Stimulated activated CD4-positive, alpha-beta T cell treated with anti-CD3 and anti-CD28 coated beads, Interleukin-4, amount 100 ng/mL, for 48 hours (primary cell): ENCODE measurements around the gene ESPL1.
"Not testable (repeated sequence)": the region's sequence is repeated elsewhere in the genome, so short reads cannot be mapped to it uniquely, and the experiment has no call there.

Source experiments
- DNase-seq, 2 donors: peaks; one replicate each; pipeline ENCODE4 v3.0.0-alpha.2; 2020; ENCODE audit warnings: low read depth in 2 of 2

Gene ESPL1

DNA sequence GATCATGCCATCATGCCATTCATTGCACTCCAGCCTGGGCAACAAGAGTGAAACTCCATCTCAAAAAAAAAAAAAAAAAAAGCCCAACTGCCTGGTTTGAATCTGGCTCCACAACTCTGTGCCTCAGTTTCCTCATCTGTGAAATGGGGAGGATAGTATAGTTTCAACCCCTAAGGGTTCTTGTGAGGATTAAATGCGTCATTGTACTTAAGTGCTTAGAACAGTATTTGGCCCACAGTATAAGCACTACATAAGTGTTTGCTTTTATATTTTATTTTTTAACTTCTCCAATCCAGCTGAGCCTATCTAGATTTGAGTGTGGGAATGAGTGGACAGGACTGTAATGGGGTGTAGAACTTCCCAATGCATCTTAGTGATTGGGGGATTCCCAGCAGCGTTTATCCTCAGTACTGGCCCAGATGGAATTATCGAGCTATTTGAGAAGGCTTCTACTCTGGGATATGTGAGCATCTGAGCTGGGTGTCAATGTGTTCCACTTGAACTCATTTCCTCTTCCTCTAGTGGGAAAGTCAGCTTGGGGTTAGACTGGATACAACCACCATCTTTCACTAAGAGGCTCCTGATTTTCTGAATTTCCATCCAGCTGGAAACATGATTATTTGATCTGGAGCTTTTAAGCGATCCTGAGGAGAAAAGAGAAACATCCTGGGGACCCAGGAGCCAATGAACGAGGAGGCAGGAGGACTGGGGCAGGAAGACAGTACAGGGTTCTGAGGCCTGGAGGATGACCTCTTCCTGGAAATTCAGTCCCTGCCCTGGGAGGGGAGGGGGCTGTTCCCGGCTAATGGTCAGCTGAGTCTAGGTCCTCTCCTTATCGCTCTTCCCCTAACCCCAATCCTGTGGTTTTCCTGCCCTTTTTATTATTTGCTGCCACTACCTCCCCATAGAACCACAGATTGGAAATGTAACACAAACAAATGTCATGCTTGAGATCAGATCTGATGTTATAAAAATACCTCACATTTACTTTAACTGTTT, 9.3 kb upstream of the ESPL1 start:
- DNase-seq = no peak

DNA sequence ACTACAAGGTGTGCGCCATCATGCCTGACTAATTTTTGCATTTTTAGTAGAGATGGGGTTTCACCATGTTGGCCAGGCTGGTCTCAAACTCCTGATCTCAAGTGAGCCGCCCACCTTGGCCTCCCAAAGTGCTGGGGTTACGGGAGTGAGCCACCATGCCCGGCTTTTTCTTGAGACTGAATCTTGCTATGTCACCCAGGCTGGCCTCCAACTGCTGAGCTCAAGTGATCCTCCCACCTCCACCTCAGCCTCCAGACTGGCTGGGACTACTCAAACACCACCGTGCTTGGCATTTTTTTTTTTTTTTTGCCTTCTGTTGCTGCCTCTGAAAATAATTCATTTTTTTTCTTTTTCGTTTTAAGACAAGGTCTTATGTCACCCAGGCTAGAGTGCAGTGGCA, 8.2 kb upstream of the ESPL1 start:
- no peak for DNase-seq

DNA sequence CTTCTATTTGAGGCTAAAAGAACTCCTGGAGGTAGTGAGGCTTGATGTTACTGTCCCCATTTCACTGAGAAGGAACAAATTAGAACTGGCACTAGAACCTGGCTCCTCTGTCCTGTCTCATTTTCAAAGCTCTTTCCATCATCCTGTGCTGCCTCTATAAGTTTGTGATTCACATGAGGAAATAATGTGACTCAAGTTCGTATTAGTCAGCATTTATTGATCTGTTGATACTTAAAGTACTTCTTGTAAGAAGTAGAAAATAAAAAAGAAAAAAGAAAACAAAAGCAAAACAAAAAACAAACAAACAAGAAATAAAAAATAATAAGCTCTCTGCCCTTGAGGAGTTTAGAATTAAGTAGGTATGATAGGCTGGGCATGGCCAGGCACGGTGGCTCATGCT, 2.3 kb upstream of the ESPL1 start:
- no peak for DNase-seq

DNA sequence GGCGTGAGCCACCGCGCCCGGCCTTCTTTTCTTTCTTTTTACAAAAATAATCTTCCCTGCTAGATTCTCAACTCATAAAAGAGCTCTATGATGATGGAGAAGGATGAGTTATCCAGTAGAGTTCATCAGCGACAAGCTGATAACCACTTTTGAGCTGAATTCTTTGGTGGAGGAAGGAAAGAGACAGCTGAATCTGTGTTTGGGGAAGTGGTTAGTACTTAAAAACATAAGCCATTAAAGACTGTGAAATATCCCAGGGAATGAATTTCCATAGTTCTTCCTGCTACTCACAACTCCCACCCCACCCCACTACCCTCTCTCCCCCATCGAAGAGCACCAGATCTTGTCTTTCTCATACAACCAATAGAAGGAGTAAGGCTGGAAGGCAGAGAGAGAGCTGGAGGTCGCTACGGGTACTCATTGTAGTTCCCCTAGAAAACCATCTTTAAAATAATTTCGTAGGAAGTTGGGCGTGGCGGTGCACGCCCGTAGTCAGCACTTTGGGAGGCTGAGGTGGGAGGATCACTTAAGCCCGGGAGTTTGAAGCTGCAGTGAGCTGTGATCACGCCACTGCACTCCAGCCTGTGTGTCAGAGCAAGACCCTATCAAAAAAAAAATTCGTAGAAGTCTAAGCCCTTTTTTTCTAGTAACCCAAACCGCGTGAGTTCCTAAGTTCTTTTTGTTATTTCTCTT, 647 bp upstream of the ESPL1 start:
- no peak for DNase-seq

DNA sequence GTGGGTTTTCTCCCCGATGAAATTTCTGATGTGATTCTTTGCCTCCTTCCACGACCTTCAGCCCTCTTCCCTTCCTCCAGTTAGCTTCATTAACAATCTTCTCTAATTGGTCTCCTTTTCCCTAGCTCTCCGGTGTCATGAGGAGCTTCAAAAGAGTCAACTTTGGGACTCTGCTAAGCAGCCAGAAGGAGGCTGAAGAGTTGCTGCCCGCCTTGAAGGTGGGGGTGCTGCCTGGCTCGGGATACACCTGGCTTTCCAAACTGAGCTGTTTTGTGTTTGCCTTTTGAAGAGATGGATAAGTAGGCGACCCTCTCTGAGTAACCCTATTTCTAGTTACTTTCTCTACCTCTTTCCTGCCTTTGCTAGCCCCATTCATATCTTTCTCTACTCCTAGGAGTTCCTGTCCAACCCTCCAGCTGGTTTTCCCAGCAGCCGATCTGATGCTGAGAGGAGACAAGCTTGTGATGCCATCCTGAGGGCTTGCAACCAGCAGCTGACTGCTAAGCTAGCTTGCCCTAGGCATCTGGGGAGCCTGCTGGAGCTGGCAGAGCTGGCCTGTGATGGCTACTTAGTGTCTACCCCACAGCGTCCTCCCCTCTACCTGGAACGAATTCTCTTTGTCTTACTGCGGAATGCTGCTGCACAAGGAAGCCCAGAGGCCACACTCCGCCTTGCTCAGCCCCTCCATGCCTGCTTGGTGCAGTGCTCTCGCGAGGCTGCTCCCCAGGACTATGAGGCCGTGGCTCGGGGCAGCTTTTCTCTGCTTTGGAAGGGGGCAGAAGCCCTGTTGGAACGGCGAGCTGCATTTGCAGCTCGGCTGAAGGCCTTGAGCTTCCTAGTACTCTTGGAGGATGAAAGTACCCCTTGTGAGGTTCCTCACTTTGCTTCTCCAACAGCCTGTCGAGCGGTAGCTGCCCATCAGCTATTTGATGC, 797 bp downstream of the ESPL1 start:
- DNase-seq = no peak

DNA sequence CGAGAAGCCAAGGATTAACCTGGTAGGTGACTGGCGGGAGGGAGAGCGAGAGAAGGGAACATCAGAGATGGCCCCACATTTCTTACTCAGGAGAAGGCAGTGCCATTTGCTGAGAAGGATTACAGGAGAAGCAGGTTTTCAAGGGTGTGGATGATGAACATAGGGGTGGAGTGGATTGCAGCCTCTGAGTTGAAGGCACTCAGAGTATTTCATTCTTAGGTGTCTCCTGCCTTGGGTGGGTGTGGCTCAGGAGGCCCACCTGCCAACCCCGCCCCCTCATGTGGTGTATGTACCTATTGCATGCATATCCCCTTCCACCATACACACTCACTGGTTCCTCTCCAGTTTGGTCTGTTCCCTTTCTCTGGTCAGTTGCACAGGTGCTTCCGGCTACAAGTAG, 6.3 kb downstream of the ESPL1 start:
- DNase-seq = no peak

DNA sequence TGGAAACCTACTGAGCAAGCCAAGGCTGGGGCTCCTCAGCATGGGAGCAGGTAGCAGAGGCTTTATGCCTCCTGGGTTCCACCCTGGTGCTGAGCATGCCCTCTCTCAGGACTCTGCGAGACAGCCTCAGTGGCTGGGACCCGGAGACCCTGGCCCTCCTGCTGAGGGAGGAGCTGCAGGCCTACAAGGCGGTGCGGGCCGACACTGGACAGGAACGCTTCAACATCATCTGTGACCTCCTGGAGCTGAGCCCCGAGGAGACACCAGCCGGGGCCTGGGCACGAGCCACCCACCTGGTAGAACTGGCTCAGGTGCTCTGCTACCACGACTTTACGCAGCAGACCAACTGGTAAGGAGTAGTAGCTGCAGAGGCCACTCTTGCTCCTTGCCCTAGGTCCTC, 8.4 kb downstream of the ESPL1 start:
- DNase-seq = no peak

DNA sequence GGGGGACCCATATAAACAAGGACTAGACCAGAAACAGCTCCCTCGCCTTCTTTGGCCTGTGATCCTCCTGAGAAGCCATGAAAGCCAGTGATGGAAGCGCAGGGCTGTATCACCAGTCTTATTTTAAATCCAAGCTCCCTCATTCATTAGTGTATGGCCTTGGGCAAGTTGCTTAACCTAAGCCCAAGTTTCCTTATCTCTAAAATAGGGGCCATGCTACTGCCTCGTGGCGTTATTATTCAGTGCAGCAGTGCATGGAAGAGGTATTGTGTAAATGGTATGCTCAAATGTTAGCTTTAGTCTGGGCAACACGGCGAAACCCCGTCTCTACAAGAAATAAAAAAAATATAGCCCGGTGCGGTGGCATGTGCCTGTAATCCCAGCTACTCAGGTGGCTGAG, 9.9 kb downstream of the ESPL1 start:
- DNase-seq = no peak

DNA sequence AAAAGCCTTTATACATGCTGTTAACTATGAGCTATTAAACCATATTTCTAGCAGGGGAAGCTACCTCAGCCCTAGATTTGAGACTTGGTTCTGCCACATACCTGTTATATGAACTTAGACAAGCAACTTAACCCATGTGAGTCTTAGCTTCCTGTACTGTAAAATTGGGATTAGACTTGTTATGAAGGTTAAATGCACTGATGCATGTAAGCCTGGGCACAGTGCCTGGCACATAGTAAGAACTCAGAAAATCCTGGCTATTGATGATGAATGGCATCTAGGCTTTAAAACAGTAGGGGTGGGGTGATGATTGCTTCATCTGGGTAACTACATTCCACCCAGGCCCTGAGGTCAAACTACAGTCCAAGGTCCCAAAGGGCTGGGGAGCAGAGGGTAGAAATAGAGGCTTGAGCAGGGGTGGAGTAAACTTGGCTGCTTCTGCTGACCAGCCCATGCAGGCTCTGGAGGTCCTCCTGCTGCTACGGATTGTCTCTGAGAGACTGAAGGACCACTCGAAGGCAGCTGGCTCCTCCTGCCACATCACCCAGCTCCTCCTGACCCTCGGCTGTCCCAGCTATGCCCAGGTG, 11.3 kb downstream of the ESPL1 start:
- DNase-seq = no peak

DNA sequence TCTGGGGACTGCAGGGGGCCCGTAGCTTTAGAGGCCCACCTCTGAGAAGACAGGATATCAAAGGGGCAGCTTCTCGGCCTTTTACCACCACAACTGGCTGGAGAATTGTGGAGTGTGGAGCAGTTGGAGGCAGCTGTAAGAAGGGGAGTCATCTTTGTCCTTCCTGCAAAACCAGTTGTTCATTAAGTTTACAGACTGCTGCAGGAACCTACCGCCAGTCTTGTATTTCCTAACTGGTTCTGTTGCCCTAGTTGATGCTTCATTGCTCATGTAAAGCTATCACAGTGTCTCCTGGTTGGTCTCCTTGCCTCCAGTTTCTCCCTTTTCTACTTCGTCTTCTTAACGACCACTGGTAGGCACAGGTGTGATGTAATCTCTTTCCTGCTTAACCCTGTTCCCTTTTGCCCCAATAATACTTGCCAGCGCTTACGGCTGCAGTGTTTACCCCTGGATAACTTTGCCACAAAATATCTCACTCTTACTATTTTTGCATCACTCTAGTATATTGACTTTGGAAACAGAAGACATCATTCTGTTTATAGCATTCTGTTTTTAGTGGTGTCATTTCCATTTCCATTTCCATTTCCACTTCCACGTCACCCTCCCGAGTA, 11.9 kb downstream of the ESPL1 start:
- DNase-seq = no peak

DNA sequence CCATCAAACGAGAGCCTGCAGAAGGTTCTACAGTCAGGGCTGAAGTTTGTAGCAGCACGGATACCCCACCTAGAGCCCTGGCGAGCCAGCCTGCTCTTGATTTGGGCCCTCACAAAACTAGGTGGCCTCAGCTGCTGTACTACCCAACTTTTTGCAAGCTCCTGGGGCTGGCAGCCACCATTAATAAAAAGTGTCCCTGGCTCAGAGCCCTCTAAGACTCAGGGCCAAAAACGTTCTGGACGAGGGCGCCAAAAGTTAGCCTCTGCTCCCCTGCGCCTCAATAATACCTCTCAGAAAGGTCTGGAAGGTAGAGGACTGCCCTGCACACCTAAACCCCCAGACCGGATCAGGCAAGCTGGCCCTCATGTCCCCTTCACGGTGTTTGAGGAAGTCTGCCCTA, 18.3 kb downstream of the ESPL1 start:
- DNase-seq = no peak

DNA sequence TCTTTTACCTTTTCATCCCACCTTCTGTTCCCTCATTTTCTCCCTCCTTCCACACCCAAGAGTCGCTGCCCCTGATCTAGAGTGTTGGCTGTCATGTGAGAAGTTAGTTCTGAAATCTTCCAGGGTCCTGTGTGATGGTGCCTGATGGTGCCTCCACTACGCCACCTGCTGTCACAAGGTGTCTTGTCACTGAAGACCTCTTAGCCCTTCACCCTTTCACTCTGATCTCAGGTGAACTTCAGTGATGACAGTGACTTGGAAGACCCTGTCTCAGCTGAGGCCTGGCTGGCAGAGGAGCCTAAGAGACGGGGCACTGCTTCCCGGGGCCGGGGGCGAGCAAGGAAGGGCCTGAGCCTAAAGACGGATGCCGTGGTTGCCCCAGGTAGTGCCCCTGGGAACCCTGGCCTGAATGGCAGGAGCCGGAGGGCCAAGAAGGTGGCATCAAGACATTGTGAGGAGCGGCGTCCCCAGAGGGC, 19.7 kb downstream of the ESPL1 start:
- peak; percentile 49 to 50 for DNase-seq

DNA sequence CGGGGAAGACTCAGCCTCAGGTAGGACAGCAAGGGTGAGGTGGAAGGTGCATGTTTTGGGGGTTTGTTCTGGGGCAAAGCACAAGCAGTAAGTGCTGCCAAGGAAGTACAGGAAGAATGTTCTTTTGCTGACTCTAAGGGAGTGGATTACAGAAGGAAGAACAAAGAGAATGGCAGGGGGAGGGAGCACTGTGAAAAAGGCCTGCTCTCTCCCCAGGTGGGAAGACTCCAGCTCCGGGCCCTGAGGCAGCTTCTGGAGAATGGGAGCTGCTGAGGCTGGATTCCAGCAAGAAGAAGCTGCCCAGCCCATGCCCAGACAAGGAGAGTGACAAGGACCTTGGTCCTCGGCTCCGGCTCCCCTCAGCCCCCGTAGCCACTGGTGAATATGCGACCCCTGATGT, 20.2 kb downstream of the ESPL1 start:
- DNase-seq = no peak

DNA sequence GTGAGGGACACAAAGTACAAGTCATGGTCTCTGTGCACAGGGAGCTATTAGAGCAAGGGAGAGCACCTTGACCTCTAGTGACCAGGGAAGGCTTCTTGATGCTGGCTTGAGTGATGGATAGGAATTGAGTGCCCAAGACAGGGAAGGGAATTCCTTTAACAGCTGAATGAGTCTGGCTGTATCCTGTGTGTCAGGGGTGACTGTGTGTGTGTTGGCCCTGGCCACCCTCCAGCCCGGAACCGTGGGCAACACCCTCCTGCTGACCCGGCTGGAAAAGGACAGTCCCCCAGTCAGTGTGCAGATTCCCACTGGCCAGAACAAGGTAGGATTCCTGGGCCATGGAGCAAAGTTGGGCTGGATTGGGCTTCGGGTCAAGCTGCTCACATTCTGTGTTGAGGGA, 21.8 kb downstream of the ESPL1 start:
- no peak for DNase-seq

DNA sequence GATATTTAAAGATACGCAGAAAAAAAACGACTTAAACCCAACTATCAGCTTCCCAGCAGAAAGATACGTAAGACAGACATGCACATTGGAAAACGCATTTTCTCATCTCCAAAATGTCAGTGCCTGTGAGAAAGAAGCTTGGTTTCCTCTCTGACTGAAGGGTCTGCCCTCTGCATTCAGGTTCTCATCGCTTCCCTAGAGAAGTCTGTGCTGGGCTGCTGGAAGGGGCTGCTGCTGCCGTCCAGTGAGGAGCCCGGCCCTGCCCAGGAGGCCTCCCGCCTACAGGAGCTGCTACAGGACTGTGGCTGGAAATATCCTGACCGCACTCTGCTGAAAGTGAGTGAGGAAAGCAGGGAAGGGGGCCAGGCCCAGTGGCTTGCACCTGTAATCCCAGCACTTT, 22.6 kb downstream of the ESPL1 start:
- DNase-seq = peak in 1 of 2 donors; percentile 7

DNA sequence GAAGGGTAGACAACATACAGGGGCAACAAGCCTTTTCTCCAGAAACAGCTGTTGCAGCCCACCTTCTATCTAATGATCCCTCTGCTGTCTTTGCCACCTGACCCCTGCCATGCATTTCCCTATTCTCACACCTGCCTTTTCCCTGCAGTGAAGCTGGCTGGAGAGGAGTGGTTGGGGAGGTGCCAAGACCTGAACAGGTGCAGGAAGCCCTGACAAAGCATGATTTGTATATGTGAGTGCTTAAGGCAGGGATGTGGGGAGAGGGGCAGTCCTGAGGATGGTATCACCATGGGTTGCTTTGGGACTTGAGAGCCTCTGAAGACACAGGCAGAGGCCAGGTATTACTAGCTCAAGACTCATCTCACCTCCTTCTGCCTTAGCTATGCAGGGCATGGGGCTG, 24.3 kb downstream of the ESPL1 start:
- DNase-seq = no peak

DNA sequence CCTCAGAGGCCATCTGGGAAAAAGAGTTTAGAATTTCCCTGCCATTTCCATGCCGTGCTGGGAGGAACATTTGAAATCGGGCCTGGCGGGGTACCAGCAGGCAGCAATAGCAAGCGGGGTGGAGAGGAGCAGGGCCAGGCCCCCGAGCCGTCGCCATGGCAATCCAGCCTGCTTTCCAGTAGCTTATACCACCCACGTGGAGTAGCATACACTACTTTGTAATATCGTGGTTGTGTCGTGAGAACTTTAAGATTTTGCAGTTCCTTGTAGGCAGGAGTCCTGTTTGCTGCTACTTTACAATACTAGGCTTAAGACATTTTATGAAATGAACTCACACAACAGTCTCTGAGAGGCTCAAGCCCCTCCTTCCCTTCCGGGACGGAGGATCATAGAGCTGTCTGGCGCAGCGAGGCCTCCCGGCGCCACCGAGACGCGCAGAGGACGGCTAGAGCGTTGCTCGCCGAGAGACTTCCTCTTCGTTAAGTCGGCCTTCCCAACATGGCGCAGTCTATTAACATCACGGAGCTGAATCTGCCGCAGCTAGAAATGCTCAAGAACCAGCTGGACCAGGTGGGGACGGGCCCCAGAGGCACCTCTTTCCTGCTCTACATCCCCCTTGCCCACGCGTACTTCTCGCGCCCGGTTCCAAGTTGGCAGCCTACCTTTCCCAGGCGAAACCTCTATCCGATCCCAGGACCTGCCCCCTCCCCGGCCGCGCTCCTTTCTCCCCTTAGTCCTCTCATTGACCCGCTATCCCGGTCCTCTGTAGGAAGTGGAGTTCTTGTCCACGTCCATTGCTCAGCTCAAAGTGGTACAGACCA, 27.2 kb downstream of the ESPL1 start, which contains the start of gene PFDN5:
TSS of gene PFDN5 (plus strand) at position 473 of the 821 bp plus-strand sequence. CDS start at position 499, 26 bp downstream.
- DNase-seq = peak; percentile 75 to 81

DNA sequence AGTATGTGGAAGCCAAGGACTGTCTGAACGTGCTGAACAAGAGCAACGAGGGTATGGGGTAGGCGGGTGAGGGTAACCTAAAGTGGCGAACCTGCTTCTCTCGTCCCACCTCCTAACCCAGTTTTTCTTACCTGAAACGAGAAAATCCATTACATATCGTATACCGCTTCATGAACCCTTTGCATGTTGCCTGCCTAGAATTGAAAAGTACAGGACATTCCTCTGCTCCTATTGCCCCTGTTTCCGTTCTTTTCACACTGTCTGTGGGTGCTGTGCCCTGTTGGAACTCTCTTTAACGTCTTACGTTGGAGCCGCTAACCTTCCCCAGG, 27.8 kb downstream of the ESPL1 start:
- no peak for DNase-seq

DNA sequence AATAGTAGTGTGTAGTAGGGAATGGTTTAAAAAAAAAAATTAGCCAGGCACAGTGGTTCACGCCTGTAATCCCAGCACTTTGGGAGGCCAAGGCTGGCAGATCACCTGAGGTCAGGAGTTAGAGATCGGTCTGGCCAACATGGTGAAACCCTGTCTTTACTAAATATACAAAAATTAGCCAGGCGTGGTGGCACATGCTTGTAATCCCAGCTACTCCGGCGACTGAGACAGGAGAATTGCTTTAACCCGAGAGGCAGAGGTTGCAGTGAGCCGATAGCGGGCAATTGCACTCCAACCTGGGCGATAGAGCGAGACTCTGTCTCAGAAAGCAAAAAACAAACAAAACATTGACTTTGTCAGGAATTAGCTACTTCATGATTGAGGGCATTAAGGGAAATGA, 29.0 kb downstream of the ESPL1 start:
- not testable (repeated sequence) for DNase-seq

DNA sequence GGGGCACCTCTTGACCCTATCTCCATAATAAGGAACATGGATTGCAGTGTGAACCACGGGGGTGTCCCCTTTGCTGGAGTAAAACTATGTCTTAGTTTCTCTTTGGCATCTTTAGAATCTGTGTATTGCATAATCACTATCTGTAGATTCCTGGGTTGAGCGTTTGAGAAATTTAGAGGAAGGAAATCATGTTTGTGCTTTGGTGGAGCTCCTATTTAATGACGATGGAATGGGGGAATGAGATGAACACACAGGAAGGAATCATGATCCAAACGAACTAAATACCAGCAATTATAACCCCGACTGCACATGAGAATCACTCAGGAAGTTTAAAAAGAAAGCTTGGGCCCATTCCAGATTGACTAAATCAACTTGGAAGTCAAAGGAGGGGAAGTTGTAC, 30.1 kb downstream of the ESPL1 start:
- no peak for DNase-seq
